Adrenal gland (tissue), 5 donors: ENCODE data around the gene ABL2.

ENCODE experiments used
- CTCF ChIP-seq, 6 experiments: fragments of 450-650 bp in 4 of 6; fragments of 200-600 bp in 2 of 6; sonication (generic) in 1 of 6; IDR thresholded peaks; 1 replicate in 5 of 6; 2 replicates in 1 of 6; pipeline versions ENCODE4 v1.5.1 to v1.8.0; 2016 to 2021; ENCODE audit warnings: antibody characterized with exemption in 6 of 6, mild to moderate bottlenecking in 2 of 6, moderate library complexity in 1 of 6
- POLR2A ChIP-seq, 2 donors: fragments of 450-650 bp; IDR thresholded peaks; one replicate each; pipeline ENCODE4 v1.6.1; 2017; ENCODE audit warnings: antibody characterized with exemption in 2 of 2, mild to moderate bottlenecking in 2 of 2, moderate library complexity in 1 of 2
- donor health status: DM: no; HTN: no; CAD: no.

GRCh38 chr1:179101566-179101965 is 127.9 kb downstream of the ABL2 start:
- TF ChIP-seq CTCF (IDR thresholded peaks at IDR 0.05) (no peak), POLR2A (IDR thresholded peaks at IDR 0.05) (no peak)
